WTC11 (cell line): ENCODE results near the gene FOXQ1. TPM values are rescaled to one million over a fixed set of nuclear protein-coding genes. Genes with fewer than 3 reads are reported as not detected.

ENCODE experiments used
- ATAC-seq: fragments of 200-7000 bp; cut with Tn5 transposase; 2 replicates; pipeline ENCODE4 v1.10.0; 2021; ENCODE audit warnings: mild to moderate bottlenecking, moderate library complexity
- CTCF ChIA-PET: fragments of 300-600 bp; sonication (Branson Sonifier 250); formaldehyde crosslinking; loops from one replicate; lab custom pipeline; 2021; ENCODE audit warnings: antibody characterized with exemption; lab: Charles Lee
- POLR2A ChIA-PET: fragments of 350-600 bp; sonication (Branson Sonifier 250); formaldehyde crosslinking; loops from one replicate; lab custom pipeline; 2021; ENCODE audit warnings: antibody characterized with exemption; lab: Charles Lee
- DNase-seq: peaks from one replicate; pipeline ENCODE4 v3.0.0; 2021; ENCODE audit warnings: low spot score
- H3K27ac Mint-ChIP-seq: 2 replicates; pipeline ENCODE4 v1.8.0; 2021; ENCODE audit warnings: mixed read lengths
- H3K27me3 Mint-ChIP-seq: 2 replicates; pipeline ENCODE4 v1.8.0; 2021; ENCODE audit warnings: low read depth, mild to moderate bottlenecking, moderate library complexity, mixed read lengths
- H3K36me3 Mint-ChIP-seq: 2 replicates; pipeline ENCODE4 v1.8.0; 2021; ENCODE audit warnings: mixed read lengths
- H3K4me1 Mint-ChIP-seq: 2 replicates; pipeline ENCODE4 v1.8.0; 2022; ENCODE audit warnings: mixed read lengths
- H3K4me3 Mint-ChIP-seq: 2 replicates; pipeline ENCODE4 v1.8.0; 2021; ENCODE audit warnings: mild to moderate bottlenecking, moderate library complexity, mixed read lengths
- H3K9me3 Mint-ChIP-seq: 2 replicates; pipeline ENCODE4 v1.8.0; 2021; ENCODE audit warnings: mixed read lengths
- ARID4B ChIP-seq: sonication (generic); formaldehyde crosslinking; IDR thresholded peaks from 2 replicates; pipeline ENCODE4 v1.8.0; 2023; ENCODE audit warnings: missing genetic modification reagents, mild to moderate bottlenecking, borderline replicate concordance
- ATF3 ChIP-seq: sonication (generic); formaldehyde crosslinking; conservative IDR thresholded peaks from 2 replicates; pipeline ENCODE4 v1.8.1; 2022; ENCODE audit warnings: mild to moderate bottlenecking, missing genetic modification reagents
- CREM ChIP-seq: sonication (generic); formaldehyde crosslinking; IDR thresholded peaks from 2 replicates; pipeline ENCODE4 v1.8.1; 2022; ENCODE audit warnings: mild to moderate bottlenecking, missing genetic modification reagents, moderate library complexity
- FOXK1 ChIP-seq: sonication (generic); formaldehyde crosslinking; IDR thresholded peaks from 2 replicates; pipeline ENCODE4 v1.8.0; 2022; ENCODE audit warnings: mild to moderate bottlenecking, moderate library complexity, missing genetic modification reagents
- FOXP1 ChIP-seq: sonication (generic); formaldehyde crosslinking; IDR thresholded peaks from 2 replicates; pipeline ENCODE4 v1.8.0; 2022; ENCODE audit warnings: missing genetic modification reagents, mild to moderate bottlenecking, moderate library complexity, borderline replicate concordance
- HMGA2 ChIP-seq: fragments of 250-450 bp; sonication (Bioruptor Pico); IDR thresholded peaks from 2 replicates; pipeline ENCODE4 v1.4.0; 2021; ENCODE audit warnings: mild to moderate bottlenecking, moderate library complexity
- HMGXB4 ChIP-seq: sonication (generic); formaldehyde crosslinking; IDR thresholded peaks from 2 replicates; pipeline ENCODE4 v1.8.1; 2023; ENCODE audit warnings: mild to moderate bottlenecking, moderate library complexity, missing genetic modification reagents
- JAZF1 ChIP-seq: fragments of 250-450 bp; sonication (Bioruptor Pico); IDR thresholded peaks from 2 replicates; pipeline ENCODE4 v1.9.0; 2021; ENCODE audit warnings: moderate library complexity, mild to moderate bottlenecking, inconsistent platforms
- MXD4 ChIP-seq: fragments of 250-450 bp; sonication (Bioruptor Pico); IDR thresholded peaks from 2 replicates; pipeline ENCODE4 v1.8.0; 2021; ENCODE audit warnings: mild to moderate bottlenecking, moderate library complexity, borderline replicate concordance
- NFATC4 ChIP-seq: fragments of 250-450 bp; sonication (Bioruptor Pico); IDR thresholded peaks from 2 replicates; pipeline ENCODE4 v1.9.0; 2021; ENCODE audit warnings: mild to moderate bottlenecking
- NR1H2 ChIP-seq: sonication (generic); formaldehyde crosslinking; IDR thresholded peaks from 2 replicates; pipeline ENCODE4 v1.9.0; 2021; ENCODE audit warnings: mild to moderate bottlenecking, moderate library complexity, missing genetic modification reagents
- OVOL2 ChIP-seq: fragments of 250-450 bp; sonication (Bioruptor Pico); IDR thresholded peaks from 2 replicates; pipeline ENCODE4 v1.9.0; 2021; ENCODE audit warnings: mild to moderate bottlenecking, borderline replicate concordance
- PREB ChIP-seq: sonication (generic); formaldehyde crosslinking; IDR thresholded peaks from 2 replicates; pipeline ENCODE4 v1.8.1; 2022; ENCODE audit warnings: mild to moderate bottlenecking, missing genetic modification reagents, moderate library complexity, borderline replicate concordance
- RELA ChIP-seq: sonication (generic); formaldehyde crosslinking; IDR thresholded peaks from 2 replicates; pipeline ENCODE4 v1.8.1; 2022; ENCODE audit warnings: missing genetic modification reagents, mild to moderate bottlenecking, borderline replicate concordance
- SOX15 ChIP-seq: fragments of 250-450 bp; sonication (Bioruptor Pico); IDR thresholded peaks from 2 replicates; pipeline ENCODE4 v1.9.0; 2021; ENCODE audit warnings: mild to moderate bottlenecking
- ZNF219 ChIP-seq: sonication (generic); formaldehyde crosslinking; IDR thresholded peaks from 2 replicates; pipeline ENCODE4 v1.8.0; 2023; ENCODE audit warnings: missing genetic modification reagents, mild to moderate bottlenecking, borderline replicate concordance
- ZNF263 ChIP-seq: sonication (generic); formaldehyde crosslinking; IDR thresholded peaks from 2 replicates; pipeline ENCODE4 v1.8.1; 2022; ENCODE audit warnings: low read depth, mild to moderate bottlenecking, moderate library complexity, missing genetic modification reagents
- ZNF512 ChIP-seq: sonication (generic); formaldehyde crosslinking; IDR thresholded peaks from 2 replicates; pipeline ENCODE4 v1.8.1; 2022; ENCODE audit warnings: missing genetic modification reagents, borderline replicate concordance
- total RNA-seq: library from RNA; stranded (reverse); gene quantifications from 3 replicates; pipeline ENCODE4 v1.2.3, GENCODE V29; 2021

Gene FOXQ1
- total RNA-seq, 1 experiment from 2014 or later = 0.35 TPM

- TF ChIP-seq ZNF263 (CRISPR knock-in tag) = no peak
- TF ChIP-seq OVOL2 = no peak
Measured at GRCh38 chr6:1283501-1283900, 28.4 kb upstream of the FOXQ1 start (continued).

- Mint-ChIP-seq H3K27ac (no peak overlapping the region), H3K4me1 (peaks cover 13% of the 10 kb centered on the region), H3K36me3 (no peaks in the 10 kb centered on the region; the same call in 1 of the 2 replicates), H3K27me3 (peaks cover 3% of the 10 kb centered on the region), H3K9me3 (peaks cover 6% of the 10 kb centered on the region), H3K4me3 (no peak overlapping the region)
- ATAC-seq (no peak), DNase-seq (no peak)
- TF ChIP-seq HMGXB4 (CRISPR knock-in tag) = no peak
- no peak for TF ChIP-seq FOXP1 (CRISPR knock-in tag)
- TF ChIP-seq ATF3 (CRISPR knock-in tag) = no peak
- no peak for TF ChIP-seq RELA (CRISPR knock-in tag)
- no peak for TF ChIP-seq OVOL2
- POLR2A ChIA-PET = no interaction called here
- CTCF ChIA-PET = interaction anchor here (1.1 to 1.2 kb wide), 2 partner anchors 22 to 139 kb away, joined by 3 read pairs; no protein-coding TSS in a partner anchor
Measured at GRCh38 chr6:1285556-1285955, 26.3 kb upstream of the FOXQ1 start.

- peaks cover 3% of the 10 kb centered on the region for H3K27me3 Mint-ChIP-seq
- no peak for ATAC-seq
- no peak overlapping the region for H3K4me3 Mint-ChIP-seq
- TF ChIP-seq ARID4B (no peak), HMGA2 (CRISPR knock-in tag) (no peak), CREM (no peak), ZNF512 (CRISPR knock-in tag) (no peak)
- CTCF ChIA-PET = interaction anchor here (1.1 kb wide), 1 partner anchor 138 kb away, joined by 3 read pairs; no protein-coding TSS in a partner anchor
- no peak overlapping the region for H3K27ac Mint-ChIP-seq
- H3K36me3 Mint-ChIP-seq = no peaks in the 10 kb centered on the region; the same call in 1 of the 2 replicates
- POLR2A ChIA-PET = no interaction called here
- H3K4me1 Mint-ChIP-seq = peaks cover 13% of the 10 kb centered on the region
- DNase-seq = no peak
- H3K9me3 Mint-ChIP-seq = peaks cover 6% of the 10 kb centered on the region
Measured at GRCh38 chr6:1285956-1286355, 25.9 kb upstream of the FOXQ1 start.

- Mint-ChIP-seq H3K4me3 (no peak overlapping the region), H3K27me3 (peaks cover 3% of the 10 kb centered on the region), H3K9me3 (peaks cover 9% of the 10 kb centered on the region), H3K36me3 (no peaks in the 10 kb centered on the region; the same call in 1 of the 2 replicates), H3K27ac (no peak overlapping the region), H3K4me1 (peaks cover 13% of the 10 kb centered on the region)
- ATAC-seq = no peak
- ChIA-PET POLR2A (no interaction called here), CTCF (no interaction called here)
- DNase-seq = no peak
- TF ChIP-seq PREB (CRISPR knock-in tag) (no peak), ZNF219 (no peak), NR1H2 (CRISPR knock-in tag) (no peak), NFATC4 (CRISPR knock-in tag) (no peak), HMGA2 (CRISPR knock-in tag) (no peak), SOX15 (CRISPR knock-in tag) (no peak), MXD4 (no peak), JAZF1 (CRISPR knock-in tag) (no peak), FOXK1 (CRISPR knock-in tag) (no peak), FOXP1 (CRISPR knock-in tag) (no peak)
Measured at GRCh38 chr6:1287103-1287591, 24.8 kb upstream of the FOXQ1 start.
